ENCODE measurements around the gene PTGIS.

The PTGIS gene

DNA sequence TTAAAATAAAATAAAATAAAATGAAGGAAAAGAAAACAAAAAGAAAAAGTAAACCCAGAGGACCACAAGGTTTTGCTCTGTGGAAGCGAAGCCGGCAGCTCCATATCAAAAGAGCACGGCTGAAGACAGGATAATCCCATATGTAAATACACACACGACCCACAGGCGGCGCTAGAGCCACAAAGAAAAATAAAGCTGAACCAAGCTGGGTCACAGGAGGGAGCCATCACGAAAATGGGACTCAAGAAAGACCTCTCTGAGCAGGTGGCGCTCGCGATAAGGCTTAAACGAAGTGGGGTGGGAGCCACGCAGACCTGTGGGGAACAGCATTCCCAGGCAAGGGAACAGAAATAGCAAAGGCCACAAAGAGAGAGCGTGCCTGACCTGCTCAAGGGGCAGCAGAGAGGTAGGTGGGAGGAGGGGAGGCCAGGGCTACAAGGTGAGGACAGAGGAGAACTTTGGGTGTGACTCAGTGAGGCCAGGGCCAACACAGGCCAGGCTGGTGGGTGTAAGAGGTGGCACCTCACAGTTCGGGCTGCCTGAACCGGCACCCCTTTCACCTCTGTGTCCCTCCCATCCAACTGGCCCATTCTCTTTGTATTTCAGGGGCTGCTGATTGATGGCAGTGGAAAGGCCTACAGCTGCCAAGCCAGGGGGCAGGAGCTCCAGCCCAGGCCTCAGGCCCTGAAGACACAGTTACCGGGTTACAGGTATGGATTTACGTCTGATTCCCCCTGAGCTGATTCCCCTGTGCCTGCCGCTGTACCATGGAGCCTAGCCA is 26.0 kb downstream of the PTGIS start:
- Histone ChIP-seq H3K4me3 (no peak overlapping the region), H3K27ac (no peak overlapping the region)

DNA sequence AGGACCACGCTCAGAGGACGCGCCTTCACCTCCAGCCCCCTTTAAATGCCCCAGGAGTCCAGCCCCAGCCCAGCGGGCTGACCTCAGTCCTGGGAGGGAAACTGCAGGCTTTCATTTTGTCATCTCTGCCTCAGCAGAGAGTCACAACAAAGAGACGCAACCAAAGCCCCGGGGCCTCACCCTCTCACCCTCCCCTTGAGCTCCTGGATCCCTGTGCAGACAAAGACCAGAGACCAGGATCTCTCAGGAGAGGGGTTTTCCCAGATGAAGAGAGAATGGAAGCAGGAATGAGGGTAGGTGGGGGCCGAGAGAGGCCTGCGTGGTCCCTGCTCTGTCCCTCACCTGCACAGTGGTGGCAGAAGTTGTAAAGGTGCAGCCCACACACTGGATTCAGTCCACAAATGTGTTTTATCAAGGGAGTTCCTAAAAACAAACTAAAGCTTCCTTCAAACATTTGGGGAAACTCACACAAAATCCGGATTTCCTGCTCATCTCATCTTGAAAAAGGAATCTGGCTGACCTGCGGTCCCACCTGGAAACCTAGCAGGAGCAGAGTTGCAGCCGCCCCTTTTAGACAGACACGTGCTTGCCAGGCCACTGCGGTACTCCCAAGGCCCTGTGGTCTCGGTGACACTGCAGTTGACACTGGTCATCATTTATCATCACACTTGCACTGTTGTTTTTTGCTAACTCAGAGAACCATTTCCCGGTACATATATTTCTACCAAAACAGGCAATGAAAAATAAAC is 27.1 kb downstream of the PTGIS start:
- H3K4me3 ChIP-seq, result no peak overlapping the region
- no peak overlapping the region for H3K27ac ChIP-seq

DNA sequence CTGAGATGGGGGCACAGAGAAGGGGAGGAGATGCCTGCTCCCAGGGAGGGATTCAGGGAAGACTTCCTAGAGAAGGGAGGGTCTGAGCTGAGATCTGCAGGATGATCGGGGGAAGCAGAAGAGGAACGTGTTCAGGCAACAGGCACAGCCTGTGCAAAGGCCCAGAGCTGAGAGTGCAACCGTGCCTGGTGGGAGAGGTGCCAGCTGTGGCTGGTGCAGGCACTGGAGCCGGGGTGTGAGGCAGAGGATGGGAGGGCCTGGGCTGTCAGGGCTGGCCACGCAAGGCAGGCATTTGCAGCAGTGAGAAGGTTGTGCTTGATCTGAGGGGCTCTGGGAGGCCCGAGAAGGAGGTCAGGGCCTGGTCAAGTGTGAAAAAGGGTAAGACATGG is 27.7 kb downstream of the PTGIS start:
- no peak overlapping the region for H3K27ac ChIP-seq
- no peak overlapping the region for H3K4me3 ChIP-seq

DNA sequence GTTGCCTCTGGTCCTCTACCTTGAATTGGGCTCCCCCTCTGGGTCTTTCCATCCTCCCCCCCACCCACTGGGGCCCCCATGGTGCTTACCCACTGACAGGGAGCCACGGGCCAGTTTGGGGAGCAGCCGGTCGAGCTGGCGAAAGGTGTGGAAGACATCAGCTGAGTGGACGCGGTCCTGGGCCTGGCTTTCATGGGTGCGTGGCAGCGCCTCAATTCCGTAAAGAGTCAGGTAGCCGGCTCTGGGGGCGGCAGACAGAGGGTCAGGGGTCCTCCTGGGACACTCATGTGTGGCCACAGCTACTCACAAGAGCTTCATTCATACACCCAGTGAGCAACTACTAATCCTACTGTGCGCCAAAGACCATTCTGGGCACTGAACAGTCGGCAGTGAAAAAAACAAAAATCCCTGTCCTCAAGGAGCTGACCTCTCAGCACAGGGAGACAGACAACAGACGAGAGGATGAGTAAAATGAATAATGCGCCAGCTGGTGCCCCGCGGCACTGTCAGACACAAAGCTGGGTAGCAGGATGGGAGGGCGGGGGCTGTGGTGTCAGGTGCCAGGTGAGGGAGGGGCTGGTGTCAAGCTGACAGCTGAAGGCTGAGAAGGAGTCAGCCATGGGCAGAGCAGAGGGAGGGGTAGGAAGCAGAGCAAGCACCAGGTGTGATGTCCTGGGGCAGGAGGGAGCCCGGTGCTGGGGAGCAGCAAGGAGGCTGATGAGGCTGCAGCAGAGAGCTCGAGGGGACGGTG is 28.3 kb downstream of the PTGIS start:
- H3K27ac ChIP-seq, result no peak overlapping the region
- H3K4me3 ChIP-seq, result no peak overlapping the region

DNA sequence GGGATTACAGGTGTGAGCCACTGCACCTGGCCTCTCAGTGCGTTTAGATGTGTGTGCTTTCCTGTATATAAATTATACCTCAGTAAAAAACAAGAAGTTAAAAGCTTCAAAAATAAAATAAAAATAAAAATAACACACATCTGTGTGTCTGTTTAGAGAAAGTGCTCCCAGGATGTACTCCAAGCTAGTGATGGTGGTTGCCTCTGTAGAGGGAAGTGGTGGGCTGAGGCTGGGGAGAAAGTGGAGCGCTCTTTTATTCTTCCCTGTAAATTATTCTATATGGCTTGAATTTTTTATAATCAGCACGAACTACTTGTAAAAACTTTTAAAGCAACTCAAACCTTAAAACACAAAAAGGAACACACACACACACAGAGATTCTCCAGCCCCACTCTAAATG is 29.0 kb downstream of the PTGIS start:
- Histone ChIP-seq H3K27ac (no peak overlapping the region), H3K4me3 (no peak overlapping the region)

DNA sequence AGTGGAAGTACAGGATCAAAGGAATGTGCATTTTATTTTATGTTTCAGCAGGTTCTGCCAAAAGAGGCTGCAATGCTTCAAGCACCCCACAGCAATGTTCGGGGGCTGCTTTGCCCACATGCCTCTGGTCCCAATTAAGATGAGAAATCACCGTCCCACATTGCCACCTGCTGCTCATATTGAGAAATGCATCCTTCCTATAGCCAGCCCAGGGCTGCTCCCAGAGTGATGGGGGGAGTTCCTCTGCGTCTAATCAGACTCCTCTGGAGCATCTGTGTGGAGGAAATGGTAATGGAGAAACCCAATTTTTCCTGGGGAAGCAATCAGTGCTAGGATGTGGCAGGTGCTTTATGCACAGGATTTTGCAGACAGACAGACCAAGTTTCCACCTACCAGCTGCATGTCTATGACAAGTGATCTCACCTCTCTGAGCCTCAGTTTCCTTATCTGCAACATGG is 33.7 kb downstream of the PTGIS start:
- H3K4me3 ChIP-seq, result no peak overlapping the region
- H3K27ac ChIP-seq, result no peak overlapping the region

DNA sequence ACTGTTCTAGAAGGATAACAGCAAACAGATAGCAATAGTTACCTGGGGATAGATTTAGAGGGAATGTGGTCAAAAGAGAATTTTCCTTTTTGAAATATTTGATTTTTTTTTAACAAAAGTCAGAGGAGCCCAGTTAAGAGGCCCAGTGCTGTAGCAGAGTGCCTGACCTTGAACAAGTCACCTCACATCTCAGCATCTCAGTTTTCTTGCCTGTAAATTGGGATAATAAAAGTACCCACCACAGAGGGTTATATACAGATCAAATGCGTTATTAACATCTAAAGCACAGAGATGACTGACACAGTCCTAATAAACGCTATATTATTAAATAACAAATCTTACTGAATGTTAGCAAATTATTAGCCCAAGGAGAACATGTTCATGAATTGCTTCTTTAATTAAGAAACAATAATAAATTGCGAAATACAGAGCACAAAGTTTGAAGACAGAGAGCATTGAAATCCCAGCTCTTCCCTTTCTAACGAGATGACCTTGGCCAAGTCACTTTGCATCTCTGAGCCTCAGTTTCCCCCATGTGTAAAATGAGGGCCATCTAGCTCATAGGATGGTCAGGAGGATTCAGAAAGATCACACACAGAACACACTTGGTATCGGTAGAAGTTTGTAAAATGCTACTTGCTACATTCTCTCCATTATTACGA is 35.5 kb downstream of the PTGIS start:
- H3K27ac ChIP-seq, result no peak overlapping the region
- H3K4me3 ChIP-seq, result no peak overlapping the region

DNA sequence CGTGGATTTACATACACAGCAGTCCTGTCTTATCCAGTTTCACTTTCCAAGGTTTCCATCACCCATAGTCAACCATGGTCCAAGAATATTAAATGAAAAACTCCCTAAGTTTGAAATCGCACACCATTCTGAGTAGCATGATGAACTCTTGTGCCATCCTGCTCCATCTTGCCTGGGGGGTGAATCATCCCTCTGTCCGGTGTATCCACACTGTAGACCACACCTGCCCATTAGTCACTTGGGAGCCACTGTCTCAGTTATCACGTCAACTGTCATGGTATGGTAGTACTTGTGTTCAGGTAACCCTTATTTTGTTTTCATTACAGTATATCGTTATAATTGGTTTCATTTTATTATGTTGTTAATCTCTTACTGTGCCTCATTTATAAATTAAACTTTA is 38.5 kb downstream of the PTGIS start:
- no peak overlapping the region for H3K4me3 ChIP-seq
- H3K27ac ChIP-seq, result no peak overlapping the region

DNA sequence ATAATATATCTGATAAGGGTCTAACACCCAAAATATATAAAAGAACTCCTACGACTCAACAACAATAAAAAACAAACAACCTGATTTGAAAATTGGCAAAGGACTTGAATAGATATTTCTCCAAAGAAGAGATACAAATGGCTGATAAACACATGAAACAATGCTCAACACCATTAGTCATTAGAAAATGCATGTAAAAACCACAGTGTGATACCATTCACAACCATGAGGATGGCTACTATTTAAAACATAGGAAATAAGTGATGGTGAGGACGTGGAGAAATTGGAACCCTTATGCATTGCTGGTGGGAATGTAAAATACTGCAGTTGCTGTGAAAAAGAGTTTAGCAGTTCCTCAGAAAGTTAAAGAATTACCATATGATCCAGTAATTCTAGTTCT is 41.4 kb downstream of the PTGIS start:
- H3K27ac ChIP-seq, result no peak overlapping the region
- H3K4me3 ChIP-seq, result no peak overlapping the region

DNA sequence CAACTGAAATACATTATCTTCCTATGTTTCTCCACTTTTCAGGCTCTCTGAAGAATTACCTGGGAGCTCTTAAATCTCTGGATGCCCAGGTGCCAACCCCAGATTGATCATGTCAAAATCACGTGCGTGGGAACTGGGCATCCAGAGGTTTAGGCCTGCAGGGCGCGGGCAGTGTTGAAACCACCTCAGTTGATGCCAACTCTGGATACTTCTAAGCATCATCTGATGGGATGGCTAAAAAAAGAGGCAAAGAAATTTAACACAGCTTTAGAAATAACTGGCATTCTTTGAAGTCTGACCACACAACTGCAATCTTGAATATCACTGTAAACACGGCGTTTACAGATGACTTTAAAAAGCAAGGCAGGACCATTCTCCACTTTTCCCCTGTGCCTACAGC is 41.9 kb downstream of the PTGIS start:
- Histone ChIP-seq H3K27ac (no peak overlapping the region), H3K4me3 (no peak overlapping the region)

DNA sequence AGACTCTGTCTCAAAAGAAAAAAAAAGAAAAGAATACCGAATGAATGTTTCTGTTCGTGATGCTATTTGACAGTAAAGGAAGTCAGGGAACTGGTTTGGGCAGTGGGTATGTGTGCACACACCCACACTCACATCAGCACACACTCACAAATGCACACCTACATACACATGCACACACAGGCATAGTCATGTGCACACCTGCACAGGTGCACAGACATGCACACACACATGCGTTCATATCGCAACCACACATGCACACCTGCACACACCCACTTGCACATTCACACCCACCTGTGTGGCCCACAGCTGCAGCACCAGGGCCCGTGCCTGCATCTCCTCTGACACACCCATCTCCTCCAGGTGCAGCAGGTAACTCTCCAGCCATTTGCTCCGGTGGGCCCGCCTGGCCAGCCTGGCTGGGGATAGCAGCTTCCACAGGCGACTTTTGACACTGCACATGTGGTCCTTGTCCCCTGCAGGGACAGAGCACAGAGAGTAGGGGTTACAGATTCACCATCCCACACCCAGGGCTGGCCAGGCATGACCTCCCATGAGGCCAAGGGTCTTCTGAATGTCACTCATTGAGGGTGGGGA is 44.1 kb downstream of the PTGIS start:
- Histone ChIP-seq H3K27ac (no peak overlapping the region), H3K4me3 (no peak overlapping the region)

DNA sequence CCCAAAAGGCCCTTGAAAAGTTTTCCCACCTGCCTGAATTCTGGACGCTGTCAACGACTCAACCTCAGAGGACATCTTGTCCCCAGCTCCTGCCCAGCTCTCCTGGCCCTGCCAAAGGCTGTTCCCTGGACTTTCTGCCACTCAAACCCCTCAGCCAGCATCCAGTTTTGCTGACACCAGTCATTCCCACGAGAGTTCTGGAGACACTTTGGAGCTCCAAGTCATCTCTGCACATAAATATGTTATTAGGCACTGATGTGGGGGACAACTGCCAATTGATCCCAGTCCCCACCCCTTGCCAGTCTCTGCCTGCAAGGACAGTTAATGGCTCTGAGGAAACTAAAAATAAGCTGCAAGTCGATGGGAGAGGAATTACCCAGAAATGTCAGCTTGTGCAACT is 46.6 kb downstream of the PTGIS start:
- Histone ChIP-seq H3K27ac (no peak overlapping the region), H3K4me3 (no peak overlapping the region)

DNA sequence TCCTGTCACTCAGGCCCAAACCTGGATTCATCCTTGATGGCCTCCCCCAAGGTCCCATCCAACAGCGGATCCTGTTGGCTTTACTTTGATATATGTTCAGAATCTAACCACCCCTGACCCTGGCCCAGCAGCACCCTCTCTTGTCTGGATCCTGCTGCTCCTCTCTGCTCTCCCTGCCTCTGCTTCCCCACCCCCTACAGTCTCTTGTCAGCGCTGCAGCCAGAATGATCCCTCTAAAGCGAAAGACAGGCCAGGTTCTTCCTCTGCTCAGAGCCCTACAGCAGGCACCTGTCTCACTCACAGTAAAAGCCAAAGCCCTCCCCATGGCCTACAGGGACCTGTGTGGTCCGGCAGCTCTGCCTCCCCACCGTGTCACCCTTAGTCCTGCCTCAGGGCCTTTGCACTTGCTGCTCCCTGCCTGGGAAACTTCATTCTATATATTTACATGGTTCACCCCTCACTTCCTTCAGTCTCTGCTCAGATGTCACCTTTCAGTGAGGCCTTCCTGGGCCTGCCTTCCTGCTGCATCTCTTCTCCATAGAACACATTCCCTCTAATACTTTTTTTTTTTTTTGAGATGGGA is 48.1 kb downstream of the PTGIS start:
- Histone ChIP-seq H3K27ac (no peak overlapping the region), H3K4me3 (no peak overlapping the region)

DNA sequence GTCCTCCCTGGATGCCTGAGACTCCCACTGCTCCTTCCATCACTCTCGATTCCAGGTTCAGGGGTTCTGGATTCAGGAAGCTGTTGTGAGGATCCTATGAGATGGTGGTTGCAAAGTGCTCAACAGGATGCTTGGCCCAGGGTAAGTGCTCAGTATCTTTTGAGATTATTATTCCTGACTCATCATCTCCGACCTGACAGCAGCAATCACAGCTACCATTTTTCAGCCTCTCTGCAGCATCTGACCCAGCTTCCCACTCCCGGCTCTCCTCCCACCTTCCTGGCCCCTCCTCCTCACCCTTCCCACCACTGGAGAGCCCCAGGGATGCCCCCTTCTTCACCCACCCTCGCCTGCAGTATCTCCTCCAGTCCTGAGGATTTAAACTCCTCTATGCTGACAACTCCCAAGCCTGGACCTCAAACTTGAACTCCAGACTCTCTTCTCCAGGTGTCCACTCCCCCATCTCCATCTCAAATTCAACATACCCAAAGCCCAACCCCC is 48.7 kb downstream of the PTGIS start:
- no peak overlapping the region for H3K4me3 ChIP-seq

DNA sequence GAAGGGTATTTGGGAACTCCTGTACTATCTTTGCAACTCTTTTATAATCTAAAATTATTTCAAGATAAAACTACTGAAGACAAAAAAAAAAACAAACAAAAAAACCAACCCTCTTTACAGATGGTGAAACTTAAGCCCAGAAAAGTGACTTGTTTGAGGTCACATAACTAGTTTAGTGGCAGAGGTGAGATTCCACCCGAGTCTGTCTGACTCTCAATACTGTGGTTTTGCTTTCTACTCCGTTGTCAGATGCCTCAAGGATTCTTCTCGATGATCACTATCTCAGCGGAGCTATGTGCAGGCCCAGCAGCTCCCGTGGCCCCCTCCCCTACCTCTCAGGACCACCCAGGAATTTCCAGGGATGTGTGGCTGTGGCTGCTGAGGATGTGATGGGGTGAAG is 49.4 kb downstream of the PTGIS start:
- Histone ChIP-seq H3K4me3 (no peak overlapping the region), H3K27ac (no peak overlapping the region)

More for the DNA sequence above, 48.7 kb downstream of the PTGIS start:
- no peak overlapping the region for H3K27ac ChIP-seq

DNA sequence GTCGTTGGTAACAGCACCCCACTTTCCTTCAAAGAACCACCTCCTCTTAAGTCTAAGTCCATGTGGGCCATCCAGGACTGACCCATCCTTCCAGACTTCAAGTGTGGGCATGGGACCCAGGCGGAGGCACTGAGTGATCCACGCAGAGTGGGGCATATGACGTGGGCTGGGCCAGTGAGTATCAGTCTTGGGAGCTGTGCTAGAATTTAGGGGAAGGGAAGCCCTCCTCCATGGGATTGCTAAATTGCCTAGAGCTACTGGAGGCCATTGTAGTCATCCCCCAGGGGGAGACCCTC is 50.2 kb downstream of the PTGIS start:
- no peak overlapping the region for H3K27ac ChIP-seq
- no peak overlapping the region for H3K4me3 ChIP-seq

DNA sequence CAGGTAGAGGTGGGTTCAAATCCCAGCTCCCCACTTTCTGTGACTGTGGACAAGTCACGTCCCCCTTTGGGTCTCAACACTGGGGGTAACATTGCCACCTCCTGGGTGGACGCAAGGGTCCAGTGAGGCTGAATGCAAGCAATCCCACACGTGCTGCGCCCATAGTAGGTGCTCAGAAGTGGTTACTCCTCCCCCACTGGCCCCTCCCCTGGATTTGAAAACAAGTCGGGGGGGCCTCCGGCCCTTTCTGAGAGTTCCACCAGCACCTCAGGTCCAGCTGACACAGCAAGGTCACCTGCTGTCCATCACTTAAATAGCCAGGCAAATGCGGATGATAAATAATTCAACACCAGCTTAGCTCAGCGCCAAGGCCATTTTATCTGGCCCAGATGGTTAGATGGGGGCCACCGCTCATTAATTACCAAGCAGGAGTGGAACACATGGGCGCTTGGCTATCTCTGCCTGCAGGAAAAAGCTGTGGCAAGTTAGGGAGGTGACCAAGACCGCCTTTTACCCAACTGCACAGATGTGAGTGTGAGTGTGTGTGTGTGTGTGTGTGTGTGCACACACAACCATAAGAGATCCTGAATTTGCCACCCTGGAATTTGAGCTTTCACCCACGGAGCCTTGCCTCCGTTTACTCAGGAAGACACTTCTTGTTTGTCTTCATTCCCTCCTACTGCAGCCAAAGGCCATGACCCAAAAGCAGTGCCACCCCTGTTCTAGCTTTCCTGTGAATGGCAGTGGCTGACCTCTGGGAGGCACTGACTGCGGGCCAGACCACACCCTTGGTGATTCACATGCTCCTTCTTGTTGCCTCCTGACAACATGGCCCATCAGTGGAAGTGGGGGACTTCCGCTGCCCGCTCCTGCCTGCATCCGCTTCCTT is 50.8 kb downstream of the PTGIS start:
- H3K4me3 ChIP-seq, result no peak overlapping the region
- no peak overlapping the region for H3K27ac ChIP-seq

DNA sequence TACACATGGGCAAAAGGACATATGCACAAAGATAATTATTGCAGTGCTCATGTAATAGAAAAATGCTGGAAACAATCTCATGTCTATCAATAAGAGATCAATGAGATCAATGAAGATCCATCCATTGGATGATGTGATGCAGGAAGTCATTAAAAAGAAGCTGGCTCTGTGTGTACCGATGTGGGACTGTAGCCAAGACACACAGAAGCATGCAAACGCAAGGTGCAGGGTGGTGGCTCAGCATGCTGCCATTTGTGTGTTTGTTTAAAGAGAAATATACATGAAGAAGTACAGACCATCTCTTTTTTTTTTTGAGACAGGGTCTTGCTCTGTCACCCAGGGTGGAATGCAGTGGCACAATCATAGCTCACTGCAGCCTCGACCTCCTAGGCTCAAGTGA is 52.4 kb downstream of the PTGIS start:
- no peak overlapping the region for H3K27ac ChIP-seq
- H3K4me3 ChIP-seq, result no peak overlapping the region

DNA sequence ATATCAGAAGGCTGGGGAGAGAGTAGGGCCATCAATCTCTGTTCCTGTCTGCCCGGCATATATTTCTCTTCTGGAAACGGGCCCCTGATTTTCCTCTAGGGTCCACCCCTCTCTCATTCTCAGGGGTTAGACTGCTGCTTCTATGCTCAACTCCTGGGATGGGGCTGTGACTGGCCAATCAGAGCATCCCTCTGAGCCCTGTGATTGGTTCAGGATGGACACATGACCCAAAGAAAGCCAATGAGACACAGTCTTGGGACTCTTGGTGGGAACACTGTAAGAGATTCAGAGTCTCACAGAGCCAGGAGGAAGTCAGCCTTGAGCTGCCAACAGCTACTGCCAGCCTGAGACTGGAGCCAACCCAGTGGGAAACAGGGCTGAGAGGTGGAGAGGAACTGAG is 54.4 kb downstream of the PTGIS start:
- no peak overlapping the region for H3K27ac ChIP-seq
- no peak overlapping the region for H3K4me3 ChIP-seq

All from skin epidermis (tissue), 12 donors.